KMS-11 (cell line): ENCODE data around the gene FCF1.
A peak's percentile ranks its signal among the peaks of the same experiment; 100 is the strongest.

Source experiments
- H2AFZ ChIP-seq: fragments of 200-600 bp; sonication (generic); 2 replicates; pipeline ENCODE4 v1.6.1; 2016; ENCODE audit warnings: antibody characterized with exemption, mixed run types, low read depth
- H3K27ac ChIP-seq: fragments of 200-600 bp; sonication (generic); 2 replicates; pipeline ENCODE4 v1.6.1; 2016; ENCODE audit warnings: mild to moderate bottlenecking, mixed run types
- H3K27me3 ChIP-seq: fragments of 200-600 bp; sonication (generic); 2 replicates; pipeline ENCODE4 v1.6.1; 2017; ENCODE audit warnings: mild to moderate bottlenecking, low read depth, mixed run types, moderate library complexity; ENCODE audit not compliant: insufficient read depth
- H3K36me3 ChIP-seq: fragments of 200-600 bp; sonication (generic); 2 replicates; pipeline ENCODE4 v1.6.1; 2017; ENCODE audit warnings: mild to moderate bottlenecking, mixed run types; ENCODE audit not compliant: insufficient read depth
- H3K4me1 ChIP-seq: fragments of 200-600 bp; sonication (generic); 2 replicates; pipeline ENCODE4 v1.6.1; 2016; ENCODE audit warnings: mild to moderate bottlenecking, low read depth, mixed run types; ENCODE audit not compliant: poor library complexity, severe bottlenecking
- H3K4me2 ChIP-seq: fragments of 200-600 bp; sonication (generic); 2 replicates; pipeline ENCODE4 v1.7.0; 2016; ENCODE audit warnings: mild to moderate bottlenecking, mixed run types
- H3K4me3 ChIP-seq: fragments of 200-600 bp; sonication (generic); IDR thresholded peaks from 2 replicates; pipeline ENCODE4 v1.6.1; 2017; ENCODE audit warnings: low read depth, low read length, mixed read lengths; ENCODE audit not compliant: insufficient read depth
- H3K79me2 ChIP-seq: fragments of 200-600 bp; sonication (generic); 2 replicates; pipeline ENCODE4 v1.6.1; 2016; ENCODE audit warnings: low read depth, mixed run types; ENCODE audit not compliant: insufficient read depth
- H3K9ac ChIP-seq: fragments of 200-600 bp; sonication (generic); 2 replicates; pipeline ENCODE4 v1.6.1; 2016; ENCODE audit warnings: mild to moderate bottlenecking, mixed run types
- H4K20me1 ChIP-seq: fragments of 200-600 bp; sonication (generic); 2 replicates; pipeline ENCODE4 v1.6.1; 2016; ENCODE audit warnings: mild to moderate bottlenecking, mixed run types; ENCODE audit not compliant: insufficient read depth
- CTCF ChIP-seq: fragments of 200-600 bp; sonication (generic); conservative IDR thresholded peaks from 2 replicates; pipeline ENCODE4 v1.6.1; 2017; ENCODE audit warnings: low read depth, mild to moderate bottlenecking, antibody characterized with exemption, low read length, moderate library complexity, mixed read lengths

The FCF1 gene

GRCh38 chr14:74712499-74713394 is at the start of gene FCF1, which contains the start of gene AREL1:
FCF1 (plus strand) TSS chr14:74713144; CDS start chr14:74713198, 54 bp downstream.
AREL1 (minus strand) TSS chr14:74713080; CDS start chr14:74685615, 27,465 bp downstream.
- Histone ChIP-seq H3K27ac (peak within 1 kb of the TSS; percentile 39), H3K79me2 (peaks cover 49% of the 10 kb centered on the region; the same call in 1 of the 2 replicates), H3K36me3 (no peaks in the 10 kb centered on the region), H2AFZ (peak within 1 kb of the TSS; percentile 37; the same call in 1 of the 2 replicates), H3K4me3 (no peak within 1 kb of the TSS), H3K27me3 (no peaks in the 10 kb centered on the region), H3K9ac (peak within 1 kb of the TSS; percentile 57), H3K4me2 (peak within 1 kb of the TSS; percentile 76), H4K20me1 (no peaks in the 10 kb centered on the region), H3K4me1 (peaks cover 6% of the 10 kb centered on the region)
- TF ChIP-seq CTCF = no peak

- no peak overlapping the region for H3K4me3 ChIP-seq
- no peaks in the 10 kb centered on the region for H4K20me1 ChIP-seq
- no peaks in the 10 kb centered on the region for H3K27me3 ChIP-seq
- no peaks in the 10 kb centered on the region for H3K79me2 ChIP-seq
- H3K9ac ChIP-seq = no peak overlapping the region
- no peak for TF ChIP-seq CTCF
- H3K4me2 ChIP-seq = no peak overlapping the region
- no peaks in the 10 kb centered on the region for H3K4me1 ChIP-seq
- no peak overlapping the region for H3K27ac ChIP-seq
- no peaks in the 10 kb centered on the region for H3K36me3 ChIP-seq
- H2AFZ ChIP-seq = no peak overlapping the region
These were observed 49.1 kb upstream of the FCF1 start for GRCh38 chr14:74663884-74664283.

- no peaks in the 10 kb centered on the region for H3K27me3 ChIP-seq
- no peak overlapping the region for H3K4me3 ChIP-seq
- no peaks in the 10 kb centered on the region for H3K79me2 ChIP-seq
- no peak overlapping the region for H3K4me2 ChIP-seq
- no peak overlapping the region for H2AFZ ChIP-seq
- no peak overlapping the region for H3K9ac ChIP-seq
- H4K20me1 ChIP-seq = no peaks in the 10 kb centered on the region
- H3K27ac ChIP-seq = no peak overlapping the region
- H3K36me3 ChIP-seq = no peaks in the 10 kb centered on the region
- H3K4me1 ChIP-seq = no peaks in the 10 kb centered on the region
- no peak for TF ChIP-seq CTCF
These were observed 48.2 kb upstream of the FCF1 start for GRCh38 chr14:74664717-74665116.

GRCh38 chr14:74667758-74668157 is 45.2 kb upstream of the FCF1 start:
- H3K36me3 ChIP-seq = no peaks in the 10 kb centered on the region
- H3K27ac ChIP-seq = no peak overlapping the region

More at GRCh38 chr14:74667758-74668157, 45.2 kb upstream of the FCF1 start:
- Histone ChIP-seq H3K27me3 (no peaks in the 10 kb centered on the region), H3K79me2 (no peaks in the 10 kb centered on the region), H3K4me3 (no peak overlapping the region), H3K4me2 (no peak overlapping the region), H4K20me1 (no peaks in the 10 kb centered on the region), H3K4me1 (no peaks in the 10 kb centered on the region), H3K9ac (no peak overlapping the region), H2AFZ (no peak overlapping the region)
- TF ChIP-seq CTCF = no peak
